IMR-90 (cell line): Measurements from ENCODE around the gene TRAPPC3L. TPM values are rescaled to one million over a fixed set of nuclear protein-coding genes. Genes with fewer than 3 reads are reported as not detected.

Source experiments
- ATAC-seq: fragments of 200-7000 bp; cut with Tn5 transposase; 2 replicates; pipeline ENCODE4 v1.9.1; 2020; ENCODE audit warnings: low read depth, mild to moderate bottlenecking, moderate library complexity
- BruUV-seq: library from RNA; stranded (reverse); fragments of 400-500 nt; replicated peaks from 2 replicates; lab custom pipeline; 2021; lab: Mats Ljungman, UMichigan
- CTCF ChIA-PET: fragments of 300-600 bp; formaldehyde crosslinking; extraction: SDS; loops from one replicate; lab custom pipeline; 2021; ENCODE audit warnings: antibody characterized with exemption; lab: Yijun Ruan, JAX
- POLR2A ChIA-PET: fragments of 300-600 bp; sonication (Branson Sonifier 250); formaldehyde crosslinking; loops from one replicate; lab custom pipeline; 2022; ENCODE audit warnings: antibody characterized with exemption; ENCODE audit not compliant: unreplicated experiment; lab: Charles Lee
- DNase-seq: peaks from one replicate; pipeline ENCODE4 v3.0.0; 2013
- H2AFZ ChIP-seq: replicated peaks from 2 replicates; pipeline ENCODE3; 2013; ENCODE audit warnings: low read length, mild to moderate bottlenecking; ENCODE audit not compliant: poor library complexity
- H2AK5ac ChIP-seq: 2 replicates; pipeline ENCODE4 v1.6.1; 2013; ENCODE audit warnings: low read depth, low read length, inconsistent platforms
- H2AK9ac ChIP-seq: replicated peaks from 2 replicates; pipeline ENCODE3; 2013; ENCODE audit warnings: mild to moderate bottlenecking, low read depth, low read length, moderate library complexity; ENCODE audit not compliant: poor library complexity
- H2BK120ac ChIP-seq: 2 replicates; pipeline ENCODE4 v1.6.1; 2013; ENCODE audit warnings: low read depth, low read length, inconsistent platforms
- H2BK15ac ChIP-seq: 3 replicates; pipeline ENCODE4 v1.6.1; 2013; ENCODE audit warnings: low read depth, low read length, inconsistent platforms
- H2BK20ac ChIP-seq: 2 replicates; pipeline ENCODE4 v1.6.1; 2013; ENCODE audit warnings: low read depth, mild to moderate bottlenecking, inconsistent platforms, low read length, moderate library complexity
- H2BK5ac ChIP-seq: 2 replicates; pipeline ENCODE4 v1.6.1; 2013; ENCODE audit warnings: mild to moderate bottlenecking, low read depth, low read length, inconsistent platforms; ENCODE audit not compliant: poor library complexity, severe bottlenecking
- H3K14ac ChIP-seq: replicated peaks from 2 replicates; pipeline ENCODE4 v1.6.1; 2013; ENCODE audit warnings: low read depth, low read length, inconsistent platforms
- H3K18ac ChIP-seq: 2 replicates; pipeline ENCODE4 v1.6.1; 2013; ENCODE audit warnings: low read depth, low read length, control low read depth
- H3K23ac ChIP-seq: 2 replicates; pipeline ENCODE4 v1.6.1; 2013; ENCODE audit warnings: low read depth, low read length, inconsistent platforms
- H3K27ac ChIP-seq: 2 replicates; pipeline ENCODE4 v1.5.1; 2013; ENCODE audit warnings: mild to moderate bottlenecking, control low read depth, low read length; ENCODE audit not compliant: insufficient read depth
- H3K27me3 ChIP-seq: 2 replicates; pipeline ENCODE4 v1.6.1; 2013; ENCODE audit warnings: low read length; ENCODE audit not compliant: control insufficient read depth, insufficient read depth
- H3K36me3 ChIP-seq: 2 replicates; pipeline ENCODE4 v1.6.1; 2013; ENCODE audit warnings: low read length, mixed read lengths; ENCODE audit not compliant: control insufficient read depth, insufficient read depth
- H3K4ac ChIP-seq: 2 replicates; pipeline ENCODE4 v1.6.1; 2013; ENCODE audit warnings: low read depth, low read length, inconsistent platforms
- H3K4me1 ChIP-seq: 2 replicates; pipeline ENCODE4 v1.6.1; 2013; ENCODE audit warnings: low read length, mixed read lengths; ENCODE audit not compliant: control insufficient read depth, insufficient read depth
- H3K4me2 ChIP-seq: 2 replicates; pipeline ENCODE4 v1.6.1; 2013; ENCODE audit warnings: low read depth, mild to moderate bottlenecking, control low read depth, low read length, moderate library complexity
- H3K4me3 ChIP-seq: 2 replicates; pipeline ENCODE4 v1.5.1; 2013; ENCODE audit warnings: low read depth, mild to moderate bottlenecking, control low read depth, low read length, moderate library complexity; ENCODE audit not compliant: insufficient read depth
- H3K56ac ChIP-seq: 2 replicates; pipeline ENCODE4 v1.6.1; 2013; ENCODE audit warnings: low read length, inconsistent platforms; ENCODE audit not compliant: insufficient read depth; ENCODE audit errors: extremely low read depth
- H3K79me1 ChIP-seq, 2 experiments: 2 replicates each; pipeline ENCODE4 v1.6.1; 2013; ENCODE audit warnings: low read length in 2 of 2, inconsistent platforms in 1 of 2, low read depth in 1 of 2
- H3K9ac ChIP-seq: 2 replicates; pipeline ENCODE4 v1.6.1; 2013; ENCODE audit warnings: low read depth, low read length, control low read depth
- H3K9me1 ChIP-seq: 2 replicates; pipeline ENCODE4 v1.6.1; 2013; ENCODE audit warnings: low read length, inconsistent platforms; ENCODE audit not compliant: insufficient read depth
- H3K9me3 ChIP-seq: 2 replicates; pipeline ENCODE4 v1.6.1; 2013; ENCODE audit warnings: low read length; ENCODE audit not compliant: control insufficient read depth, insufficient read depth
- H4K20me1 ChIP-seq: 2 replicates; pipeline ENCODE4 v1.6.1; 2013; ENCODE audit warnings: low read length, inconsistent platforms; ENCODE audit not compliant: insufficient read depth
- H4K5ac ChIP-seq: 2 replicates; pipeline ENCODE4 v1.6.1; 2013; ENCODE audit warnings: mild to moderate bottlenecking, low read depth, low read length, control low read depth
- H4K8ac ChIP-seq, 2 experiments: 2 replicates each; pipeline ENCODE4 v1.6.1; 2013; ENCODE audit warnings: low read depth in 2 of 2, low read length in 2 of 2, control low read depth in 1 of 2, inconsistent platforms in 1 of 2
- H4K91ac ChIP-seq: 2 replicates; pipeline ENCODE4 v1.6.1; 2013; ENCODE audit warnings: low read depth, low read length, inconsistent platforms; ENCODE audit not compliant: insufficient read depth
- BHLHE40 ChIP-seq: fragments of 150-350 bp; IDR thresholded peaks from 2 replicates; pipeline ENCODE4 v1.6.1; 2016; ENCODE audit warnings: mild to moderate bottlenecking, low read depth, low read length
- CEBPB ChIP-seq: IDR thresholded peaks from 2 replicates; pipeline ENCODE4 v1.6.1; 2012; ENCODE audit warnings: low read depth, low read length, improper control_type of control experiment
- ELK1 ChIP-seq: fragments of 150-350 bp; IDR thresholded peaks from 2 replicates; pipeline ENCODE4 v1.6.1; 2016; ENCODE audit warnings: low read depth, mild to moderate bottlenecking, low read length, moderate library complexity, borderline replicate concordance
- MAFK ChIP-seq: IDR thresholded peaks from 2 replicates; pipeline ENCODE4 v1.6.1; 2012; ENCODE audit warnings: low read depth, low read length, improper control_type of control experiment
- MAZ ChIP-seq: IDR thresholded peaks from 2 replicates; pipeline ENCODE4 v1.6.1; 2012; ENCODE audit warnings: low read depth, mild to moderate bottlenecking, low read length, improper control_type of control experiment, moderate library complexity, borderline replicate concordance
- MXI1 ChIP-seq: IDR thresholded peaks from 2 replicates; pipeline ENCODE4 v1.6.1; 2012; ENCODE audit warnings: low read depth, mild to moderate bottlenecking, low read length, moderate library complexity, borderline replicate concordance
- NFE2L2 ChIP-seq: fragments of 150-350 bp; IDR thresholded peaks from 2 replicates; pipeline ENCODE4 v1.6.1; 2016; ENCODE audit warnings: low read depth, mild to moderate bottlenecking, low read length
- RAD21 ChIP-seq: IDR thresholded peaks from 2 replicates; pipeline ENCODE4 v1.6.1; 2012; ENCODE audit warnings: low read length, improper control_type of control experiment
- RFX5 ChIP-seq: IDR thresholded peaks from 2 replicates; pipeline ENCODE4 v1.8.0; 2012; ENCODE audit warnings: low read depth, mild to moderate bottlenecking, low read length, moderate library complexity
- USF2 ChIP-seq: fragments of 150-350 bp; IDR thresholded peaks from 2 replicates; pipeline ENCODE4 v1.6.1; 2017; ENCODE audit warnings: mild to moderate bottlenecking, antibody characterized with exemption, low read length, low read depth
- WGBS, 2 experiments: methylation state at CpG; one replicate each; pipeline versions ENCODE4 v1.1.5 to v1.1.7; 2013; ENCODE audit warnings: missing lambda C conversion rate in 2 of 2; ENCODE audit not compliant: insufficient read length in 1 of 2; ENCODE audit errors: extremely low coverage in 2 of 2; 5-methylcytosine and 5-hydroxymethylcytosine counted together
- dilution Hi-C: fragments of 300-500 bp; cut with HindIII; formaldehyde crosslinking; loops from one replicate; pipeline ENCODE4 v1.14.3; 2018; ENCODE audit warnings: low sequenced_read_pairs; ENCODE audit not compliant: unreplicated experiment
- in situ Hi-C: fragments of 300-500 bp; cut with MboI; formaldehyde crosslinking; loops from 3 replicates; pipeline ENCODE4 v1.14.3; 2019; ENCODE audit warnings: low sequenced_read_pairs, inconsistent platforms, mixed read lengths
- intact Hi-C: fragments of 100-400 bp; cut with micrococcal nuclease; formaldehyde crosslinking; loops from 2 replicates; pipeline ENCODE4 v1.10.0; 2022
- polyA plus RNA-seq, 3 experiments: library from polyadenylated mRNA; depleted of rRNA; stranded (reverse); fragments of >200 nt; gene quantifications; 2 replicates each; pipeline ENCODE4 v1.2.3, GENCODE V29; 2012; ENCODE audit warnings: low replicate concordance in 1 of 3
- total RNA-seq: library from RNA; depleted of rRNA; stranded (reverse); fragments of >200 nt; gene quantifications from 2 replicates; pipeline ENCODE4 v1.2.3, GENCODE V29; 2012

The TRAPPC3L gene
- total and polyA plus RNA-seq, 2 of the 4 experiments (the other 2 are of a cell fraction): 0.03 TPM; not detected in 1

GRCh38 chr6:116491610-116492330, 53.7 kb downstream of the TRAPPC3L start:
- intact Hi-C loops (no loop called here), dilution Hi-C loops (no loop called here), in situ Hi-C loops (no loop called here)
- H3K4me3 ChIP-seq: no peak overlapping the region
- DNase-seq (no peak), ATAC-seq (no peak)
- no peak overlapping the region for H3K4me2 ChIP-seq
- BruUV-seq: no TSS peak
- H3K4me1 ChIP-seq: no peaks in the 10 kb centered on the region
- no peak overlapping the region for H3K18ac ChIP-seq
- ChIA-PET POLR2A (no interaction called here), CTCF (interaction anchor here (0.7 kb wide), 1 partner anchor 44 kb away, joined by 3 read pairs; no protein-coding TSS in a partner anchor)
- no peaks in the 10 kb centered on the region for H3K9me3 ChIP-seq
- H2BK15ac ChIP-seq: no peak overlapping the region
- no peak overlapping the region for H2BK20ac ChIP-seq
- no peaks in the 10 kb centered on the region for H3K36me3 ChIP-seq
- H3K23ac ChIP-seq: no peak overlapping the region
- no peak overlapping the region for H4K91ac ChIP-seq
- WGBS, 2 experiments: no CpG with 5 or more reads among the region's 1 CpG
- H3K9me1 ChIP-seq: no peaks in the 10 kb centered on the region
- H3K4ac ChIP-seq: no peak overlapping the region
- H3K27ac ChIP-seq: no peak overlapping the region
- no peak overlapping the region for H3K14ac ChIP-seq
- no peak overlapping the region for H2AK5ac ChIP-seq
- no peak overlapping the region for H2BK120ac ChIP-seq
- H3K79me1 ChIP-seq: no peaks in the 10 kb centered on the region
- H4K20me1 ChIP-seq: no peaks in the 10 kb centered on the region
- H2AK9ac ChIP-seq: no peak overlapping the region
- H3K9ac ChIP-seq: no peak overlapping the region
- TF ChIP-seq BHLHE40 (no peak), USF2 (no peak), CEBPB (no peak), RAD21 (no peak), ELK1 (no peak), NFE2L2 (no peak), RFX5 (no peak), MAZ (no peak), MAFK (no peak), MXI1 (no peak)
- no peak overlapping the region for H2AFZ ChIP-seq
- no peak overlapping the region for H4K8ac ChIP-seq
- H4K5ac ChIP-seq: no peak overlapping the region
- no peaks in the 10 kb centered on the region; the same call in 1 of the 2 replicates for H3K27me3 ChIP-seq
- H3K56ac ChIP-seq: no peak overlapping the region
- no peak overlapping the region for H2BK5ac ChIP-seq
